Left cardiac atrium (tissue), 4 donors: ENCODE measurements around the gene HSD17B4. TPM values are rescaled to one million over a fixed set of nuclear protein-coding genes. Genes with fewer than 3 reads are reported as not detected.
A peak's percentile ranks its signal among the peaks of the same experiment; 100 is the strongest.

ENCODE experiments used
- ATAC-seq, 2 donors: fragments of 200-7000 bp; cut with Tn5 transposase; one replicate each; pipeline ENCODE4 v1.9.1; 2020; ENCODE audit warnings: mild to moderate bottlenecking in 2 of 2, moderate library complexity in 2 of 2
- DNase-seq: peaks from one replicate; pipeline ENCODE4 v3.0.0-alpha.2; 2020
- intact Hi-C, 2 donors: fragments of 100-400 bp; cut with DNase I; formaldehyde crosslinking; loops; one replicate each; pipeline versions ENCODE4 v1.14.1 to v1.15.1; 2022 to 2023
- total RNA-seq, 2 donors: library from RNA; stranded (reverse); fragmentation: NEBNext Ultra II Directional; extraction: Animal tissue kit (Norgen Biotek cat#: 25700); gene quantifications; one replicate each; pipeline ENCODE4 v1.2.1, GENCODE V29; 2021
- donor health status: DM: no; HTN: yes; CAD: no.
- donor health status: DM: no; HTN: yes; CAD: no; lungs with severe emphysema.
- donor health status: DM: yes; HTN: yes; CAD: no.
- donor health status: Dilated cardiomyopathy.

HSD17B4 gene
- total RNA-seq, 2 donors from 2014 or later = 199 to 213 TPM

DNA sequence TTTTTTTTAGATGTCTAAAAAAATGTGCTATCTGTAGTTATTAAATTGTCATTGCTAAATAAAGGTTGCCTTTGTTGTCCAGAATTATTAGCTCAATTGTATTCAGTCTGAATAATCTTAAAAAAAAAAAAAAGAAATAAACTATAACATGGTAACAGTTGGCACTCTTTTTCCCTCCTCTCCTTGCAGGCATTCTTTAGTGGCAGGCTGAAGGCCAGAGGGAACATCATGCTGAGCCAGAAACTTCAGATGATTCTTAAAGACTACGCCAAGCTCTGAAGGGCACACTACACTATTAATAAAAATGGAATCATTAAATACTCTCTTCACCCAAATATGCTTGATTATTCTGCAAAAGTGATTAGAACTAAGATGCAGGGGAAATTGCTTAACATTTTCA lies 89.4 kb downstream of the HSD17B4 start:
- intact Hi-C loops = no loop called here
- DNase-seq = no peak
- ATAC-seq = no peak

DNA sequence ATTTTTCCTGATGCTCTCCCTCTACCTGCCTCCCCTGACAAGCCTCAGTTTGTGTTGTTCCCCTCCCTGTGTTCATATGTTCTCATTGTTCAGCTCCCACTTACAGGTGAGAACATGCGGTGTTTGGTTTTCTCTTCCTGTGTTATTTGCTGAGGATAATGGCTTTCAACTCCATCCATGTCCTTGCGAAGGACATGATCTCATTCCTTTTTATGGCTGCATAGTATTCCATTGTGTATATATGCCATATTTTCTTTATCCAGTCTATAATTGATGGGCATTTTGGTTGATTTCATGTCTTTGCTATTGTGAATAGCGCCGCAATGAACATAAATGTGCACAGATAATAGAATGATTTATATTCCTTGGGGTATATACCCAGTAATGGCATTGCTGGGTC lies 99.5 kb downstream of the HSD17B4 start:
- intact Hi-C loops = no loop called here
- ATAC-seq (no peak), DNase-seq (no peak)

DNA sequence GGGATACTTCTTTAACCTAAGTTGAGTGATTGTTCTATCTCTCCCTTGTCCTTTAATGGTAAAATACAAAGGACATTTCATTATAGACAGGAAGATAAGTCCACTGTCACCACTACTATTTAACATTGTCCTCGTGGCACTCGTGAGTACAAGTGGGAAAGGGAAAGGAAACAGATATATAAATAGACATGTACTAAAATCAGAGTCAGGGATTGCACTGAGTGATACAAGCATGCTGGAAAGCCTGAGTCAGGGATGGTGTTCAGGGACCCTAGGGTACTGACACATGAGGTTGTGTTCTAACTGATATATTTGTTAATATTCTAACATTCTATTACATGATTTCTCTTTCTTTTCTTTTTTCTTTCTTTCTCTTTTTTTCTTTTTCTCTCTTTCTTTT lies 102.3 kb downstream of the HSD17B4 start:
- ATAC-seq (peak; percentile 34 to 57), DNase-seq (no peak)
- intact Hi-C loops = no loop called here

DNA sequence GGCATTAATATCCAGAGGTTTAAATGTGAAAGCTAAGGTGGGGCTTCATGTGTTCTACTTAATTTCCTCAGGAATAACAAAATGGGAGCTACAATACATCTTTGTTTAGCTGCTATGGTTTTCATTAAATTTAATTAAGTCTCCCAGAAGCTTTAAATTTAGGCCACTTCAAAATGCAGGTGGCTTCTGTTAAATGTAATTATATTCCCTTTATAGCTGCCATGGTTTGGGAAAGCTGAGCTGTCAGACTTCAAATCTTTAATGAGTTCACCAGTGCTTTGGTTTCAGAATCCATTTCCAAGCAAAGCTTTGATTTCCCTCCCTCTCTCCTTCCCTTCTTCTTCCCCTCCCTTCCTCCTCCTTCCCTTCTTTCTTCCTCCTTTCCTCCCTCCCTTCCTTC lies 118.6 kb downstream of the HSD17B4 start:
- intact Hi-C loops = no loop called here
- ATAC-seq (no peak), DNase-seq (no peak)

DNA sequence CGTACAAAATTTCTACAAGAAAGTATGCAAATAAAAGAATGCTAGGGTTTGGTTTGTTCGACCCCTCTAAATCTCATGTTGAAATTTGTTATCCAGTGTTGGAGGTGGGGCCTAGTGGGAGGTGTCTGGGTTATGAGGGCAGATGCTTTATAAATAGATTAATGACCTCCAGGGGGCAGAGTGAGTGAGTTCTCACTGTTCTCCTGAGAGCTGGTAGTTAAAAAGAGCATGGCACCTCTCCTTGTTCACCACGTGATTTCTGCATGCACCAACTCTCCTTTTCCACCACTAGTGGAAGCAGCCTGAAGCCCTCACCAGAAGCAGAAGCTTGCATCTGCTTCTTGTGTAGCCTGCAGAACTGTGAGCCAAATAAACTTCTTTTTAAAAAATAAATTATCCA lies 126.6 kb downstream of the HSD17B4 start:
- ATAC-seq (no peak), DNase-seq (no peak)
- intact Hi-C loops = no loop called here

DNA sequence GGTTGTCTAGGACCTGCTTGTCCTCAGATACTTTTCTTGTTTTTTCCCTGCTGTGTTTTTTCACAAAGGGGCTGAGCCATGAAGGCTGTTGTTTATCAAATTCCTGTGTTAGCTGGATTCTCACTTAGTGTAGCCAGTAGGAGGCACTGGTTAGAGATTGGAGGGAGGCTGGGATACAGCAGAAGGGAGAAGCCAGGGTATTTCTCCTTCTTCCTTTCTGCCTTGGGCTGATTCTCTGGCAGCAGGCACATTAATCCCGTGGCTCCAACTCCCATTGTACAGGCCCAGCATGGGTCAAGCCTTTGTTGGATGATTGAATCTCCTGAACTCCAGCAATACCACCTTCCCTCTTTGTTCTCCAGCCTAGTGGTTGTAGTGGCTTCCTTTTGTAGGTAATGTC lies 130.7 kb downstream of the HSD17B4 start:
- no peak for DNase-seq
- intact Hi-C loops = no loop called here
- no peak for ATAC-seq

DNA sequence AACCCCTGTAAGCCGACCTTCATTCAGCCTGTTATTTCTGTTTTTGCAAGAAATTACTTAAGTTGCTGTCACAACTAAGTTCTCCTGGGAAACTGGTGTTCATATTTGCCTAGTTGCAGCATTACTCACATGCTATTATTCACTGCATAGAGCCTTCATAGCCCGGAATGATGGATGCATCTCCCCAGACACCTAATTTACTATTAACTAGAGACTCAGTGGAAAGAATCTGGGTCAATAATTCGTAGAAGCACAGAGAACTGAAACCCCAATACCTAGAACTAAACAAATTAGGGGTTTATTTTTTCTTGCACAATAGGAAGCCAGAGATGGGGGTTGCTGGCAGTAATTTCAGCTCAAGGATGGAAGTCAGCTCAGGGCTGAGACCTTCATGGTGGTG lies 131.4 kb downstream of the HSD17B4 start:
- intact Hi-C loops = no loop called here
- ATAC-seq (no peak), DNase-seq (no peak)

Other genes with a start within 250 kb of the HSD17B4 start
- gene TNFAIP8, start 96.5 kb upstream of the HSD17B4 start, total RNA-seq = 1 to 10 TPM; 4.7 to 8.6 TPM
- gene FAM170A, start 177.1 kb downstream of the HSD17B4 start, total RNA-seq = not detected